Transverse colon (tissue), 4 donors: ENCODE results near the gene TFDP2. TPM values are rescaled to one million over a fixed set of nuclear protein-coding genes. Genes with fewer than 3 reads are reported as not detected.
"Not testable (repeated sequence)": the region's sequence is repeated elsewhere in the genome, so short reads cannot be mapped to it uniquely, and the experiment has no call there.

Source experiments
- DNase-seq: peaks from one replicate; pipeline ENCODE4 v3.0.0-alpha.2; 2019
- H3K27ac ChIP-seq, 4 donors: fragments of 200-600 bp; sonication (generic); 2 replicates each; pipeline ENCODE4 v1.5.1; 2016 to 2018; ENCODE audit warnings: inconsistent platforms in 4 of 4
- H3K27me3 ChIP-seq: fragments of 200-600 bp; sonication (generic); 2 replicates; pipeline ENCODE4 v1.5.1; 2017; ENCODE audit warnings: inconsistent platforms
- H3K36me3 ChIP-seq, 4 donors: fragments of 200-600 bp; sonication (generic); 2 replicates each; pipeline ENCODE4 v1.5.1; 2017 to 2019; ENCODE audit warnings: inconsistent platforms in 4 of 4
- H3K4me1 ChIP-seq, 4 donors: fragments of 200-600 bp; sonication (generic); 2 replicates each; pipeline ENCODE4 v1.5.1; 2017 to 2020; ENCODE audit warnings: inconsistent platforms in 4 of 4
- H3K4me3 ChIP-seq, 4 donors: fragments of 200-600 bp; sonication (generic); 1 replicate in 1 of 4; 2 replicates in 3 of 4; pipeline versions ENCODE4 v1.5.1 to v1.6.1; 2017 to 2019; ENCODE audit warnings: inconsistent platforms in 4 of 4
- H3K9me3 ChIP-seq, 2 donors: fragments of 200-600 bp; sonication (generic); 2 replicates each; pipeline ENCODE4 v1.5.1; 2017 to 2019; ENCODE audit warnings: inconsistent platforms in 2 of 2
- EP300 ChIP-seq: sonication (generic); formaldehyde crosslinking; IDR thresholded peaks from one replicate; pipeline ENCODE4 v1.6.1; 2017; ENCODE audit warnings: antibody characterized with exemption, low read depth
- POLR2A ChIP-seq: fragments of 450-650 bp; IDR thresholded peaks from one replicate; pipeline ENCODE4 v1.6.1; 2016; ENCODE audit warnings: antibody characterized with exemption, mild to moderate bottlenecking, moderate library complexity
- POLR2AphosphoS5 ChIP-seq, 3 donors: sonication (generic); formaldehyde crosslinking; IDR thresholded peaks; one replicate each; pipeline ENCODE4 v1.6.1; 2016; ENCODE audit warnings: antibody characterized with exemption in 3 of 3
- WGBS, 2 donors: methylation state at CpG; one replicate each; pipeline ENCODE4 v1.1.5; 2018; ENCODE audit warnings: low coverage in 1 of 2; 5-methylcytosine and 5-hydroxymethylcytosine counted together
- in situ Hi-C, 4 donors: fragments of 200-750 bp; cut with MboI; loops; one replicate each; pipeline versions ENCODE4 v1.15.0 to v1.15.1; 2017; ENCODE audit warnings: low sequenced_read_pairs in 3 of 4, low pct_ligation_motif_present in 1 of 4, low pct_unique_long_range_greater_than_20kb in 1 of 4
- intact Hi-C: fragments of 100-400 bp; cut with DNase I; formaldehyde crosslinking; loops from one replicate; pipeline ENCODE4 v1.15.1; 2023; ENCODE audit warnings: low total_unique reads
- total RNA-seq, 4 donors: library from RNA; depleted of rRNA; stranded (reverse); fragments of >200 nt; gene quantifications; one replicate each; pipeline ENCODE4 v1.1.0, GENCODE V29; 2016
- TF ChIP-seq, protein P1 (sequence below), 5 experiments: fragments of 200-600 bp in 3 of 5; fragments of 450-650 bp in 2 of 5; sonication (generic) in 3 of 5; IDR thresholded peaks; 1 replicate in 2 of 5; 2 replicates in 3 of 5; pipeline ENCODE4 v1.5.1; 2016 to 2017; ENCODE audit warnings: antibody characterized with exemption in 5 of 5, inconsistent platforms in 3 of 5, mild to moderate bottlenecking in 2 of 5, moderate library complexity in 1 of 5

TFDP2 gene
- total RNA-seq, 4 donors from 2014 or later: 10.3 to 69.2 (median 41.3) TPM

GRCh38 chr3:141981084-141981483 lies 168.3 kb downstream of the TFDP2 start:
- Histone ChIP-seq H3K27ac (no peak overlapping the region), H3K4me1 (no peaks in the 10 kb centered on the region), H3K36me3 (peaks cover 0 to 7% (median 3%) of the 10 kb centered on the region in 4 donors), H3K9me3 (no peaks in the 10 kb centered on the region), H3K27me3 (no peaks in the 10 kb centered on the region), H3K4me3 (no peak overlapping the region)
- intact Hi-C loops (no loop called here), in situ Hi-C loops (no loop called here)
- TF ChIP-seq POLR2AphosphoS5 (IDR thresholded peaks at IDR 0.05) (no peak), EP300 (no peak), POLR2A (no peak)
- TF ChIP-seq, protein P1, sequence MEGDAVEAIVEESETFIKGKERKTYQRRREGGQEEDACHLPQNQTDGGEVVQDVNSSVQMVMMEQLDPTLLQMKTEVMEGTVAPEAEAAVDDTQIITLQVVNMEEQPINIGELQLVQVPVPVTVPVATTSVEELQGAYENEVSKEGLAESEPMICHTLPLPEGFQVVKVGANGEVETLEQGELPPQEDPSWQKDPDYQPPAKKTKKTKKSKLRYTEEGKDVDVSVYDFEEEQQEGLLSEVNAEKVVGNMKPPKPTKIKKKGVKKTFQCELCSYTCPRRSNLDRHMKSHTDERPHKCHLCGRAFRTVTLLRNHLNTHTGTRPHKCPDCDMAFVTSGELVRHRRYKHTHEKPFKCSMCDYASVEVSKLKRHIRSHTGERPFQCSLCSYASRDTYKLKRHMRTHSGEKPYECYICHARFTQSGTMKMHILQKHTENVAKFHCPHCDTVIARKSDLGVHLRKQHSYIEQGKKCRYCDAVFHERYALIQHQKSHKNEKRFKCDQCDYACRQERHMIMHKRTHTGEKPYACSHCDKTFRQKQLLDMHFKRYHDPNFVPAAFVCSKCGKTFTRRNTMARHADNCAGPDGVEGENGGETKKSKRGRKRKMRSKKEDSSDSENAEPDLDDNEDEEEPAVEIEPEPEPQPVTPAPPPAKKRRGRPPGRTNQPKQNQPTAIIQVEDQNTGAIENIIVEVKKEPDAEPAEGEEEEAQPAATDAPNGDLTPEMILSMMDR (IDR thresholded peaks at IDR 0.05): no peak
- DNase-seq: no peak
- WGBS, 2 donors: 86 to 92% methylated on average over 2 to 3 of the region's 3 CpGs

GRCh38 chr3:141979050-141979671 lies 170.2 kb downstream of the TFDP2 start:
- no peak for DNase-seq
- H3K4me3 ChIP-seq: no peak overlapping the region
- no peak for TF ChIP-seq EP300
- TF ChIP-seq POLR2AphosphoS5 (IDR thresholded peaks at IDR 0.05): no peak
- no peak for TF ChIP-seq POLR2A
- TF ChIP-seq, protein P1 (IDR thresholded peaks at IDR 0.05): no peak
- in situ Hi-C loops (no loop called here), intact Hi-C loops (no loop called here)
- no peak overlapping the region for H3K27ac ChIP-seq
- H3K27me3 ChIP-seq: no peaks in the 10 kb centered on the region
- peaks cover 0 to 7% (median 3%) of the 10 kb centered on the region in 4 donors for H3K36me3 ChIP-seq
- H3K4me1 ChIP-seq: no peaks in the 10 kb centered on the region
- WGBS, 2 donors: 91 to 100% methylated on average over 3 to 5 of the region's 5 CpGs
- H3K9me3 ChIP-seq: no peaks in the 10 kb centered on the region

DNA sequence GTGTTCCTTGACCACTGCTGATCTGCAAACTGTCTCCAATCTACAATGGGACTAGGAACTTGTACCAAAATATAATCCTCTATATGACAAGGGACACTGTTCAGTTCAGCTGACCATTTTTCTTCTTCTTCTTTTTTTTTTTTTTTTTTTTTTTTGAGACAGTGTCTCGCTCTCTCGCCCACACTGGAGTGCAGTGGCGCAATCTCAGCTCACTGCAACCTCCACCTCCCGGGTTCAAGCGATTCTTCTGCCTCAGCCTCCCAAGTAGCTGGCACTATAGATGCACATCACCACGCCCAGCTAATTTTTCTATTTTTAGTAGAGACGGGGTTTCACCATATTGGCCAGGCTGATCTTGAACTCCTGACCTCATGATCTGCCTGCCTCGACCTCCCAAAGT lies 174.6 kb downstream of the TFDP2 start:
- H3K4me1 ChIP-seq, H3K9me3 ChIP-seq, in situ Hi-C loops, H3K4me3 ChIP-seq, H3K27me3 ChIP-seq, intact Hi-C loops, DNase-seq, H3K27ac ChIP-seq: not testable (repeated sequence)
- 90 to 94% methylated on average over 2 to 8 of the region's 8 CpGs for WGBS, 2 donors
- peaks cover 0 to 11% (median 4%) of the 10 kb centered on the region in 4 donors for H3K36me3 ChIP-seq

GRCh38 chr3:141972399-141972798 lies 176.9 kb downstream of the TFDP2 start:
- intact Hi-C loops (no loop called here), in situ Hi-C loops (no loop called here)
- peaks cover 0 to 7% (median 2%) of the 10 kb centered on the region in 4 donors for H3K36me3 ChIP-seq

More at GRCh38 chr3:141972399-141972798, 176.9 kb downstream of the TFDP2 start:
- Histone ChIP-seq H3K4me1 (no peaks in the 10 kb centered on the region), H3K9me3 (no peaks in the 10 kb centered on the region), H3K27me3 (no peaks in the 10 kb centered on the region), H3K27ac (no peak overlapping the region), H3K4me3 (no peak overlapping the region)
- TF ChIP-seq, protein P1 (IDR thresholded peaks at IDR 0.05): no peak
- TF ChIP-seq POLR2AphosphoS5 (IDR thresholded peaks at IDR 0.05) (no peak), EP300 (no peak), POLR2A (no peak)
- no peak for DNase-seq
- WGBS, 2 donors: 94 to 100% methylated on average over 2 of the region's 2 CpGs
